Lung (tissue), 12 donors: ENCODE measurements around the gene DEDD2. TPM values are rescaled to one million over a fixed set of nuclear protein-coding genes. Genes with fewer than 3 reads are reported as not detected.

ENCODE experiments used
- ATAC-seq: fragments of 200-7000 bp; cut with Tn5 transposase; one replicate; pipeline ENCODE4 v1.9.1; 2020; ENCODE audit warnings: moderate number of reproducible peaks; ENCODE audit not compliant: insufficient read depth, low FRiP score
- DNase-seq, 3 donors: peaks; one replicate each; pipeline ENCODE4 v3.0.0-alpha.2; 2013 to 2017
- H3K27ac ChIP-seq, 2 donors: one replicate each; pipeline ENCODE4 v1.5.1; 2013; ENCODE audit warnings: mild to moderate bottlenecking in 2 of 2, moderate library complexity in 2 of 2, control low read depth in 1 of 2, inconsistent platforms in 1 of 2, low read depth in 1 of 2, low read length in 1 of 2
- H3K27me3 ChIP-seq, 3 donors: one replicate each; pipeline ENCODE4 v1.5.1; 2013; ENCODE audit warnings: low read length in 2 of 3; ENCODE audit not compliant: control insufficient read depth in 3 of 3, insufficient read depth in 3 of 3
- H3K36me3 ChIP-seq, 4 donors: one replicate each; pipeline ENCODE4 v1.5.1; 2013; ENCODE audit warnings: low read length in 4 of 4, mild to moderate bottlenecking in 1 of 4, moderate library complexity in 1 of 4; ENCODE audit not compliant: control insufficient read depth in 4 of 4, insufficient read depth in 4 of 4
- H3K4me1 ChIP-seq, 5 donors: one replicate each; pipeline ENCODE4 v1.5.1; 2013; ENCODE audit warnings: low read length in 5 of 5, mild to moderate bottlenecking in 2 of 5, moderate library complexity in 1 of 5; ENCODE audit not compliant: control insufficient read depth in 5 of 5, insufficient read depth in 5 of 5
- H3K4me3 ChIP-seq: one replicate; pipeline ENCODE4 v1.5.1; 2013; ENCODE audit warnings: mild to moderate bottlenecking, control low read depth, moderate library complexity
- H3K9ac ChIP-seq, 2 donors: one replicate each; pipeline ENCODE4 v1.5.1; 2013; ENCODE audit warnings: low read length in 2 of 2, control low read depth in 1 of 2; ENCODE audit not compliant: insufficient read depth in 1 of 2
- H3K9me3 ChIP-seq, 4 donors: one replicate each; pipeline ENCODE4 v1.5.1; 2013; ENCODE audit warnings: low read length in 3 of 4, mild to moderate bottlenecking in 1 of 4, moderate library complexity in 1 of 4; ENCODE audit not compliant: control insufficient read depth in 4 of 4, insufficient read depth in 3 of 4
- CTCF ChIP-seq: IDR thresholded peaks from 2 replicates; pipeline ENCODE4 v1.5.1; 2012; ENCODE audit warnings: mild to moderate bottlenecking; ENCODE audit errors: control extremely low read depth, extremely low read depth
- WGBS, 2 donors: extraction: QIAGEN DNeasy Blood & Tissue Kit; methylation state at CpG; one replicate each; pipeline ENCODE4 v1.1.7; 2013; 5-methylcytosine and 5-hydroxymethylcytosine counted together
- polyA plus RNA-seq, 2 donors: library from polyadenylated mRNA; stranded (reverse); fragments of 200-250 nt; gene quantifications; one replicate each; pipeline ENCODE4 v1.2.1, GENCODE V29; 2013
- total RNA-seq, 2 donors: library from RNA; depleted of rRNA in 1 of 2; stranded (reverse); fragments of >200 nt in 1 of 2; gene quantifications; one replicate each; pipeline ENCODE4 v1.2.1, GENCODE V29; 2014 to 2021
- donor health status: control.
- donor health status: control.
- donor health status: Bipolar disorder and iron deficiency.
- donor health status: healthy.
- donor health status: DM: yes; HTN: yes; CAD: no.

The DEDD2 gene
- total and polyA plus RNA-seq, 4 donors, result 31.4 to 60.8 (median 36.7) TPM

- Histone ChIP-seq H3K9me3 (no peaks in the 10 kb centered on the region), H3K9ac (no peak overlapping the region), H3K4me1 (peaks cover 0 to 9% (median 2%) of the 10 kb centered on the region in 5 donors), H3K27ac (no peak overlapping the region), H3K36me3 (no peaks in the 10 kb centered on the region), H3K27me3 (peaks cover 0 to 73% (median 63%) of the 10 kb centered on the region in 3 donors), H3K4me3 (no peak overlapping the region)
- DNase-seq (no peak), ATAC-seq (peak; percentile 38)
- TF ChIP-seq CTCF, result no peak
- 0 to 1% methylated on average over 29 to 31 of the region's 31 CpGs for WGBS, 2 donors
Observed at GRCh38 chr19:42176649-42176989, 40.9 kb downstream of the DEDD2 start.

DNA sequence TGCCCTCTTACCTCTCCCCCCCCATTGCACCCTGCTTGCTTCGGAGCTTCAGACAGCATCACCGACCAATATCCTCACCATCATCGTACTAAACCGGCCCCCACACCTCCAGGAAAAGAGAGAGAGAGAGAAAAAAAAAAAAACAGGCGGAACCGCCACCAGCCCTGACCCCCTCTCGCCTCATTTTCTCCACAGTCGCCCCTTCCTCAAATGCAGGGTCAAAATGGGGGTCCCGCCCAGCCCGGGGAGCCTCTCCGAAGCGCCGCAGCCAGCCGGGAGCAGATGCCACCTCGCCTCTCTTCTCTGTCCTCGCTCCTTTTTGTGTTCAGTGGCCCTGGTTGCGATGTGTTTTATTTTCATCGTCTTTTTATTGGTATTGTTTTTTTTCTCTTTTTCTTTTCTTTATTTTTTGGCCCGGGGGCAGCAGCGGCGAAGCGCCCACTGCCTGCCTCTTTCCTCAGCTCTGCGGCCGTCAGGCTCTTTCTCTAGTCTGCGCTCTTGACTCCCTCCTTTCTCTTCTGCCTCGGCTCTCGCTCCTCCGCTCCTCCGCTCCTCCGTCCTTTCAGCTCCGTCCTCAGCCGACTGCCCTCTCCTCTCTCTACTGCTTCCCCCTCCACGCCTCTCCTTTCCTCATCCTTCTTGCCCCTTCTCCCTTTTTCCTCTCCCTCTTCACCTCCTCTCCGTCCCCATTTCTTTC, 41.4 kb downstream of the DEDD2 start:
- TF ChIP-seq CTCF, result no peak
- DNase-seq (peak in 2 of 3 donors; percentile 13 to 16), ATAC-seq (no peak)
- H3K27me3 ChIP-seq, result peaks cover 0 to 73% (median 63%) of the 10 kb centered on the region in 3 donors
- no peaks in the 10 kb centered on the region for H3K9me3 ChIP-seq
- peaks cover 0 to 9% (median 2%) of the 10 kb centered on the region in 5 donors for H3K4me1 ChIP-seq
- 3 to 4% methylated on average over 34 of the region's 34 CpGs for WGBS, 2 donors
- no peak overlapping the region for H3K9ac ChIP-seq
- no peak overlapping the region for H3K27ac ChIP-seq
- H3K36me3 ChIP-seq, result no peaks in the 10 kb centered on the region
- H3K4me3 ChIP-seq, result no peak overlapping the region

- Histone ChIP-seq H3K4me3 (no peak overlapping the region), H3K27ac (no peak overlapping the region), H3K27me3 (peaks cover 0 to 69% (median 54%) of the 10 kb centered on the region in 3 donors), H3K9me3 (no peaks in the 10 kb centered on the region), H3K9ac (no peak overlapping the region), H3K4me1 (peaks cover 0 to 9% (median 2%) of the 10 kb centered on the region in 5 donors), H3K36me3 (no peaks in the 10 kb centered on the region)
- no peak for ATAC-seq
- no peak for TF ChIP-seq CTCF
- 46 to 64% methylated on average over 6 of the region's 6 CpGs for WGBS, 2 donors
- no peak for DNase-seq
Observed at GRCh38 chr19:42174958-42175734, 42.3 kb downstream of the DEDD2 start.
